Cardiac septum (tissue), 1 donor: ENCODE data around the gene EPS8L3. TPM values are rescaled to one million over a fixed set of nuclear protein-coding genes. Genes with fewer than 3 reads are reported as not detected.

ENCODE experiments used
- total RNA-seq: library from RNA; stranded (reverse); fragmentation: NEBNext Ultra II Directional; extraction: Animal tissue kit (Norgen Biotek cat#: 25700); gene quantifications from one replicate; pipeline ENCODE4 v1.2.1, GENCODE V29; 2021
- donor health status: DM: no; HTN: no; CAD: no.

EPS8L3 gene
- total RNA-seq, 1 donor from 2014 or later: not detected

Other genes with a start within 250 kb of the EPS8L3 start
- gene GPR61, start 224.1 kb downstream of the EPS8L3 start, total RNA-seq: 0.13 TPM
- 3.9 TPM for gene GNAI3, start 215.3 kb downstream of the EPS8L3 start, total RNA-seq
- not detected for gene GNAT2, start 144.3 kb downstream of the EPS8L3 start, total RNA-seq
- gene AMPD2, start 144.1 kb downstream of the EPS8L3 start, total RNA-seq: 16.7 TPM
- gene GSTM4, start 107.8 kb downstream of the EPS8L3 start, total RNA-seq: 33.0 TPM
- 43.5 TPM for gene GSTM2, start 95.9 kb downstream of the EPS8L3 start, total RNA-seq
- 44.1 TPM for gene GSTM1, start 76.1 kb downstream of the EPS8L3 start, total RNA-seq
- gene GSTM5, start 51.7 kb downstream of the EPS8L3 start, total RNA-seq: 2.6 TPM
- gene GSTM3, start 22.9 kb downstream of the EPS8L3 start, total RNA-seq: 93.2 TPM
- 16.7 TPM for gene CSF1, start 146.9 kb upstream of the EPS8L3 start, total RNA-seq
- 53.6 TPM for gene AHCYL1, start 220.8 kb upstream of the EPS8L3 start, total RNA-seq